Right renal cortex interstitium (tissue), 3 donors: ENCODE results near the gene CCL4. TPM values are rescaled to one million over a fixed set of nuclear protein-coding genes. Genes with fewer than 3 reads are reported as not detected.
"Not testable (repeated sequence)": the region's sequence is repeated elsewhere in the genome, so short reads cannot be mapped to it uniquely, and the experiment has no call there.

Source experiments
- DNase-seq, 3 donors: peaks; one replicate each; pipeline ENCODE4 v3.0.0-alpha.2; 2013; ENCODE audit warnings: low read depth in 3 of 3, low spot score in 2 of 3
- polyA plus RNA-seq, 3 donors: library from polyadenylated mRNA; unstranded; fragments of 120-200 nt; gene quantifications; one replicate each; pipeline ENCODE4 v1.2.1, GENCODE V29; 2013; ENCODE audit not compliant: insufficient read length in 3 of 3

CCL4 gene
- polyA plus RNA-seq, 3 donors = 1.3 to 5.0 (median 2.0) TPM

GRCh38 chr17:36087471-36087870 is 16.2 kb upstream of the CCL4 start:
- not testable (repeated sequence) for DNase-seq

- not testable (repeated sequence) for DNase-seq
Measured at GRCh38 chr17:36087897-36088572, 15.6 kb upstream of the CCL4 start.

- DNase-seq = no peak
Measured at GRCh38 chr17:36088670-36089338, 14.8 kb upstream of the CCL4 start.

GRCh38 chr17:36089339-36089865 is 14.2 kb upstream of the CCL4 start:
- DNase-seq = no peak

- DNase-seq = no peak
Measured at GRCh38 chr17:36089888-36090836, 13.5 kb upstream of the CCL4 start, which contains the start of gene CCL3. CCL3 (minus strand) TSS chr17:36090143; CDS start chr17:36090058, 85 bp downstream.

- no peak for DNase-seq
Measured at GRCh38 chr17:36092230-36092629, 11.4 kb upstream of the CCL4 start.

- not testable (repeated sequence) for DNase-seq
Measured at GRCh38 chr17:36092715-36093114, 10.9 kb upstream of the CCL4 start.

GRCh38 chr17:36094232-36094631 is 9.4 kb upstream of the CCL4 start:
- DNase-seq = no peak

GRCh38 chr17:36094746-36095145 is 8.9 kb upstream of the CCL4 start:
- DNase-seq = no peak

GRCh38 chr17:36095992-36096391 is 7.6 kb upstream of the CCL4 start:
- DNase-seq = no peak

- DNase-seq = not testable (repeated sequence)
Measured at GRCh38 chr17:36099004-36099403, 4.6 kb upstream of the CCL4 start.

- DNase-seq = not testable (repeated sequence)
Measured at GRCh38 chr17:36104246-36104645, 619 bp downstream of the CCL4 start.

GRCh38 chr17:36104701-36105181 is 1.1 kb downstream of the CCL4 start:
- DNase-seq = no peak

GRCh38 chr17:36105781-36106492 is 2.3 kb downstream of the CCL4 start:
- DNase-seq = no peak

- no peak for DNase-seq
Measured at GRCh38 chr17:36106493-36106835, 2.8 kb downstream of the CCL4 start.

GRCh38 chr17:36107660-36108059 is 4.0 kb downstream of the CCL4 start:
- no peak for DNase-seq

- DNase-seq = not testable (repeated sequence)
Measured at GRCh38 chr17:36108265-36108664, 4.6 kb downstream of the CCL4 start.

GRCh38 chr17:36111068-36111490 is 7.5 kb downstream of the CCL4 start:
- DNase-seq = no peak

GRCh38 chr17:36112572-36112971 is 8.9 kb downstream of the CCL4 start:
- no peak for DNase-seq

- not testable (repeated sequence) for DNase-seq
Measured at GRCh38 chr17:36113131-36113530, 9.5 kb downstream of the CCL4 start.
